ENCODE measurements around the gene NKTR.

GRCh38 chr3:42605546-42606173, 5.2 kb downstream of the NKTR start:
- TF ChIP-seq, protein P1, sequence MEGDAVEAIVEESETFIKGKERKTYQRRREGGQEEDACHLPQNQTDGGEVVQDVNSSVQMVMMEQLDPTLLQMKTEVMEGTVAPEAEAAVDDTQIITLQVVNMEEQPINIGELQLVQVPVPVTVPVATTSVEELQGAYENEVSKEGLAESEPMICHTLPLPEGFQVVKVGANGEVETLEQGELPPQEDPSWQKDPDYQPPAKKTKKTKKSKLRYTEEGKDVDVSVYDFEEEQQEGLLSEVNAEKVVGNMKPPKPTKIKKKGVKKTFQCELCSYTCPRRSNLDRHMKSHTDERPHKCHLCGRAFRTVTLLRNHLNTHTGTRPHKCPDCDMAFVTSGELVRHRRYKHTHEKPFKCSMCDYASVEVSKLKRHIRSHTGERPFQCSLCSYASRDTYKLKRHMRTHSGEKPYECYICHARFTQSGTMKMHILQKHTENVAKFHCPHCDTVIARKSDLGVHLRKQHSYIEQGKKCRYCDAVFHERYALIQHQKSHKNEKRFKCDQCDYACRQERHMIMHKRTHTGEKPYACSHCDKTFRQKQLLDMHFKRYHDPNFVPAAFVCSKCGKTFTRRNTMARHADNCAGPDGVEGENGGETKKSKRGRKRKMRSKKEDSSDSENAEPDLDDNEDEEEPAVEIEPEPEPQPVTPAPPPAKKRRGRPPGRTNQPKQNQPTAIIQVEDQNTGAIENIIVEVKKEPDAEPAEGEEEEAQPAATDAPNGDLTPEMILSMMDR (IDR thresholded peaks at IDR 0.05; ENCODE audit: poor library complexity), result no peak
- no peak for TF ChIP-seq EZH2 (IDR thresholded peaks at IDR 0.05; ENCODE audit: borderline replicate concordance)
- TF ChIP-seq EZH2phosphoT487 (IDR thresholded peaks at IDR 0.05; ENCODE audit: low read depth, severe bottlenecking, unreplicated experiment), result no peak
